ENCODE data around the gene RPE. TPM values are rescaled to one million over a fixed set of nuclear protein-coding genes. Genes with fewer than 3 reads are reported as not detected.

Gene RPE
- total RNA-seq (10 to 100 TPM; 17.5 to 25.8 (median 23.2) TPM), polyA plus RNA-seq (11.0 TPM)
- long read RNA-seq, donor 1, transcript RPE-208 (7 exons, 1,128 nt), result minor isoform, 6 of 60 reads
- long read RNA-seq, donor 1, transcript RPE-202 (6 exons, 2,569 nt), result major isoform, 48 of 60 reads
- long read RNA-seq, donor 1, partial matches to known transcripts, result 1 of 60 reads
- long read RNA-seq, donor 1, other reads (novel, unspliced or antisense), result 2 of 60 reads
- long read RNA-seq, donor 2, transcript RPE-202 (6 exons, 2,569 nt), result major isoform, 11 of 12 reads
- long read RNA-seq, donor 2, partial matches to known transcripts, result 0 of 12 reads
- long read RNA-seq, donor 2, other reads (novel, unspliced or antisense), result 0 of 12 reads
- long read RNA-seq, donor 3, transcript RPE-202 (6 exons, 2,569 nt), result major isoform, 58 of 84 reads
- long read RNA-seq, donor 3, transcript RPE-210 (5 exons, 796 nt), result minor isoform, 7 of 84 reads
- long read RNA-seq, donor 3, partial matches to known transcripts, result 1 of 84 reads
- long read RNA-seq, donor 3, other reads (novel, unspliced or antisense), result 13 of 84 reads
- long read RNA-seq, donor 4, transcript RPE-202 (6 exons, 2,569 nt), result major isoform, 11 of 14 reads
- long read RNA-seq, donor 4, partial matches to known transcripts, result 0 of 14 reads
- long read RNA-seq, donor 4, other reads (novel, unspliced or antisense), result 1 of 14 reads

- intact Hi-C loops (cut with DNase I), result loop anchor here in 1 of 4 donors (10.0 kb wide), 1 partner anchor 172 kb away; the partner anchor contains the start of gene KANSL1L
- DNase-seq, result peak; percentile 98 to 99 (median 99)
- ATAC-seq, result peak; percentile 100
- H3K27me3 ChIP-seq (ENCODE audit: control insufficient read depth, insufficient read depth), result no peaks in the 10 kb centered on the region
- peak within 1 kb of the TSS; percentile 81 for H3K4me3 ChIP-seq (ENCODE audit: low read length)
- H3K27ac ChIP-seq (ENCODE audit: low read length), result peak within 1 kb of the TSS; percentile 71
- H3K9me3 ChIP-seq (ENCODE audit: control insufficient read depth, low read length), result no peaks in the 10 kb centered on the region
- peaks cover 7% of the 10 kb centered on the region for H3K4me1 ChIP-seq (ENCODE audit: control insufficient read depth, insufficient read depth, low read length)
- WGBS, result under 1% methylated on average over 58 of the region's 58 CpGs
These were observed at the start of gene RPE for GRCh38 chr2:210002158-210003157. Gene RPE (plus strand): TSS chr2:210002638. CDS start chr2:210002662, 24 bp downstream.

DNA sequence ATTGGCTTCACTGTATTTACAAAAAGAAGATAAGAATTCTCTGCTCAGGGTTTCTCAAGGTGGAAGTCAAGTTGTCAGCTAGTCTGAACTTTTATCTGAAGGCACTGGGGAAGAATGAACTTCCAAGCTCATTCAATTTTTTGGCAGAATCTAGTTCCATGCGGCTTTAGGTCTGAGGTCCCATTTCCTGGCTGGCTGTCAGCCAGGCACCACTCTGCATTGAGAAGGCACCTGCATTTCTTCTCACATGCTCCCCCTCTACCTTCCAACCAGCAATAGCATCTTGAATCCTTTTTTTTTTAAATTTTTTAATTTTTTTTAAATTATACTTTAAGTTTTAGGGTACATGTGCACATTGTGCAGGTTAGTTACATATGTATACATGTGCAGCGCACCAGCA, 46.2 kb upstream of the RPE start:
- no peak for ATAC-seq
- Histone ChIP-seq H3K4me3 (ENCODE audit: low read length) (no peak overlapping the region), H3K4me1 (ENCODE audit: control insufficient read depth, insufficient read depth, low read length) (no peaks in the 10 kb centered on the region), H3K27me3 (ENCODE audit: control insufficient read depth, insufficient read depth) (no peaks in the 10 kb centered on the region), H3K9me3 (ENCODE audit: control insufficient read depth, low read length) (no peaks in the 10 kb centered on the region), H3K27ac (ENCODE audit: low read length) (no peak overlapping the region)
- intact Hi-C loops (cut with DNase I), result loop anchor here in 2 of 4 donors (10.0 kb wide), 1 partner anchor 621 kb away; no protein-coding TSS in a partner anchor
- DNase-seq, result peak in 1 of 3 donors; percentile 11
- WGBS, result 76% methylated on average over 2 of the region's 2 CpGs

- DNase-seq (no peak), ATAC-seq (no peak)
- intact Hi-C loops (cut with DNase I), result loop anchor here in 2 of 4 donors (10.0 kb wide), 1 partner anchor 623 kb away; no protein-coding TSS in a partner anchor
- Histone ChIP-seq H3K9me3 (ENCODE audit: control insufficient read depth, low read length) (no peaks in the 10 kb centered on the region), H3K27ac (ENCODE audit: low read length) (no peak overlapping the region), H3K4me1 (ENCODE audit: control insufficient read depth, insufficient read depth, low read length) (no peaks in the 10 kb centered on the region), H3K27me3 (ENCODE audit: control insufficient read depth, insufficient read depth) (no peaks in the 10 kb centered on the region), H3K4me3 (ENCODE audit: low read length) (no peak overlapping the region)
- 89% methylated on average over 2 of the region's 2 CpGs for WGBS
These were observed 44.4 kb upstream of the RPE start for GRCh38 chr2:209958016-209958415.

DNA sequence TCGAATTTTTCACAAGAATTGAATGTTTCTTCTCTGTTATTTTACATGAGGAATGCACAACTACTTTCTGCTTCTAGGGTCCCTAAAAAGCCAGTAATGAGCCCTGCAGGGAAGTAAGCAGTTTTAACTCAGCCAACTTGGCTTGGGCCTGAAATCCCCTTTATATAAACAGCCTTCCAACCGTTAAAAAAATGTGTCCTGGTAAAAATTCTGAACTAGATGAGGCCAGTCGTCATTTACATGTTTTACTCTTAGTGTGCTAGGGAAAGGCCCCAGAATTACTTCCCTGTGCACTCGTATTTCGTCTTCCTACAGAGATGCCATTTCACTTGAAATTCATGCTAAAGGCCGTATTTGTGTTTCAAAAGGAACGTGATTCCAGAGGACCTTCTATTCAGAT, 42.4 kb upstream of the RPE start:
- intact Hi-C loops (cut with DNase I), result loop anchor here in 1 of 4 donors (2.0 kb wide), 1 partner anchor 625 kb away; no protein-coding TSS in a partner anchor
- ATAC-seq (no peak), DNase-seq (no peak)
- no peaks in the 10 kb centered on the region for H3K27me3 ChIP-seq (ENCODE audit: control insufficient read depth, insufficient read depth)
- H3K4me1 ChIP-seq (ENCODE audit: control insufficient read depth, insufficient read depth, low read length), result no peaks in the 10 kb centered on the region
- WGBS, result 57% methylated on average over 7 of the region's 7 CpGs
- H3K4me3 ChIP-seq (ENCODE audit: low read length), result no peak overlapping the region
- H3K27ac ChIP-seq (ENCODE audit: low read length), result no peak overlapping the region
- no peaks in the 10 kb centered on the region for H3K9me3 ChIP-seq (ENCODE audit: control insufficient read depth, low read length)

DNA sequence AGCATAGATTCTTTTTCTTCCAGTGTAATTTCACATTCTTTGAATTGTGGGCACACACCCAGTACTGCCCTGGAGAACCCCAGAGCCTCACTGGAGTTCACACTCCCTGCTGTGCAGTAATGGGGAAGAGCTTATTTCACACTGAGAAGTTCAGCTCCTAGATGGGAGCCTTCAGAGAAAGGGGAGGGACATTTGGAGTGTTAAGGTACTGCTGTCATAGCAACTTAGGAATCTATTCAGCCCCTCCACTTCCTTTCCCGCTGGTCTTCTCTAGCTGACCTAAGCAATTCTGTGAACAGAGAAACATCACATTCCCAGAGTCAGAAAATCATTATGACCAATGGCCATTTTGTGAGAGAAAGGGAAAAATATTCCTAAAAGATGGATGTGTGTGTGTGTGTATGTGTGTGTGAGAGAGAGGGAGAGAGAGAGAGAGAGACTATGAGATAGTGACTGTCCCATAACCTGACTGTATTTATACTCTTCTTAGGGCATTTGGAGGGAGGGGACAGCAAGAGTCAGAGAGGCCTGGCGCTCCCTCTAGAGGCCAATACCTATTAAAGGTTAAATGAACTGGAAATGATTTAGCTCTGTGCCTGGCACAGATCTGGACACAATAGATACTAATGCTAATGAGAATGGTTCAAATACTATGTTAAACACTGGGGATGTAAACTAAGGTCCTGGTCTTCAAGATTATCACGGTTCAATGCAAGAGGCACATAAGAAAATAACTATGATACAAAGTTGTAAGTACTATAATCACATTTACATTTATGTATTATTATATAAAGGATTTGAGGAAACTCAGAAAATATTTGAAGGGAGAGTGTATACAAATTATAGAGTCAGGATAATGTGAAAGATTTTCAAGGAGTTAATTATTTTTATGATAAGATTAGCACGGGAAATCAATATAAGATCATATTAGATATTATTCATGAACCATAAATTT, 41.5 kb upstream of the RPE start:
- Histone ChIP-seq H3K4me1 (ENCODE audit: control insufficient read depth, insufficient read depth, low read length) (no peaks in the 10 kb centered on the region), H3K4me3 (ENCODE audit: low read length) (no peak overlapping the region), H3K27me3 (ENCODE audit: control insufficient read depth, insufficient read depth) (no peaks in the 10 kb centered on the region), H3K27ac (ENCODE audit: low read length) (no peak overlapping the region), H3K9me3 (ENCODE audit: control insufficient read depth, low read length) (no peaks in the 10 kb centered on the region)
- 25% methylated on average over 4 of the region's 4 CpGs for WGBS
- DNase-seq, result peak in 2 of 3 donors; percentile 35 to 67
- peak; percentile 71 to 75 for ATAC-seq
- intact Hi-C loops (cut with DNase I), result loop anchor here in 1 of 4 donors (2.0 kb wide), 1 partner anchor 626 kb away; no protein-coding TSS in a partner anchor

DNA sequence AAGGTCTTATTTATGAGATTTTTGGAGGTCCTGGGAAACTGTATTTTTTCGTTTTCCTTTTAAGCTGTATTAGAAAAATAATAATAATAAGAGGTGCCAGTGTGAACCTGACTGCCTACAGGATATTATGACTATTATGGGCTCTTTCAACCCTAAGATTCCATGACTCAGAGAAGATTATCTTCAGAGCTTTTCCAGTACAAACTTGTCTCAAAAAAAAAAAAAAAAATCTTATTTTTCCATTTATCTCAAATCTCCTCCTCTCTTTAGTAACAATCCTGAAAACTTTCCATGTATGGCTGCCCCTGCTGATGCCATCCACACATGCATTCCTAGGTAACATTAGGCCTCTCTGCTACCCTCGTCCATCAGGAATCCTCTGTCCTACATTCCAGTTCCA, 36.7 kb upstream of the RPE start:
- WGBS, result 77% methylated on average over 2 of the region's 2 CpGs
- DNase-seq (no peak), ATAC-seq (no peak)
- Histone ChIP-seq H3K9me3 (ENCODE audit: control insufficient read depth, low read length) (no peaks in the 10 kb centered on the region), H3K4me3 (ENCODE audit: low read length) (no peak overlapping the region), H3K4me1 (ENCODE audit: control insufficient read depth, insufficient read depth, low read length) (no peaks in the 10 kb centered on the region), H3K27me3 (ENCODE audit: control insufficient read depth, insufficient read depth) (peaks cover 2% of the 10 kb centered on the region), H3K27ac (ENCODE audit: low read length) (no peak overlapping the region)
- intact Hi-C loops (cut with DNase I), result no loop called here

DNA sequence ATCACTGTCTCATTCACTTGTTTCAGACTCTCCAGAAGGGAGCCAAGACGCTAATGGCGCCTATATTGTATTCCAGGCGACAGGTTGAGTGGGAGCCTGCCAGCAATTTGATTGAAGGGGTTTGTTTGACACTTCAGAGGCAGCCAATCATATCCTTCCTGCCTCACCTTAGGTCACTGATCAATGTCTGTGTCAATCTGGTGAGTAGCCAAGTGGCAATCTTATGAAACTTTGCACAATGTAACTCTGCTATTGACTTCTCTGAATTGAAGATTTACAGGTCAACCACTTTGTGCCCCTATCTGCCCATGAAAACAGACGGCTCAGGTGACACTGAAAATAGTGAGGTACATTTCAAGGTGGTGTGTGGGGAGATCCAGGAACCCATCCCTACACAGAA, 32.7 kb upstream of the RPE start:
- ATAC-seq, result no peak
- no peaks in the 10 kb centered on the region for H3K9me3 ChIP-seq (ENCODE audit: control insufficient read depth, low read length)
- H3K27ac ChIP-seq (ENCODE audit: low read length), result no peak overlapping the region
- no peaks in the 10 kb centered on the region for H3K4me1 ChIP-seq (ENCODE audit: control insufficient read depth, insufficient read depth, low read length)
- peaks cover 2% of the 10 kb centered on the region for H3K27me3 ChIP-seq (ENCODE audit: control insufficient read depth, insufficient read depth)
- H3K4me3 ChIP-seq (ENCODE audit: low read length), result no peak overlapping the region
- no peak for DNase-seq
- intact Hi-C loops (cut with DNase I), result no loop called here
- 88% methylated on average over 4 of the region's 4 CpGs for WGBS

DNA sequence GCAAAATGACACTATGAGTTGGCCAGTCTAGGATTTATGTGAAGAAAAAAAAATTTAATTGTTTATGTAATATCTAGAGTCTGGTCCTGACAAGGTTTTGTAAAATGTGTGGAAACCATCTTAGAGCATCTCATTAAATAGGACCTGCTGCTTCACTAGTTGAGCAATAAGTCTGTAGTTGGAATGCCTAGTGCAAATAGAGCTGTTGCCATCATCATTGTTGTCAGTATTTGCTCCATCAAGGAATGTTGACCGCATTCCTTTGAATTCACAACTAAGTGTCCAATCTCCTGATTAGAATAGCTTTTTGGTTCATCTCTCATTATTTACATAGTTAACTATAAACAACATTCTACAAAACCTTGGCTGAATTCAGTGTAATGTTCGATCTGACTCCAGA, 32.2 kb upstream of the RPE start:
- no peak for ATAC-seq
- Histone ChIP-seq H3K4me3 (ENCODE audit: low read length) (no peak overlapping the region), H3K27me3 (ENCODE audit: control insufficient read depth, insufficient read depth) (peaks cover 2% of the 10 kb centered on the region), H3K27ac (ENCODE audit: low read length) (no peak overlapping the region), H3K4me1 (ENCODE audit: control insufficient read depth, insufficient read depth, low read length) (no peaks in the 10 kb centered on the region), H3K9me3 (ENCODE audit: control insufficient read depth, low read length) (no peaks in the 10 kb centered on the region)
- 96% methylated on average over 2 of the region's 2 CpGs for WGBS
- intact Hi-C loops (cut with DNase I), result no loop called here
- DNase-seq, result no peak

- H3K4me3 ChIP-seq (ENCODE audit: low read length), result no peak overlapping the region
- no peaks in the 10 kb centered on the region for H3K9me3 ChIP-seq (ENCODE audit: control insufficient read depth, low read length)
- ATAC-seq (no peak), DNase-seq (no peak)
- H3K27me3 ChIP-seq (ENCODE audit: control insufficient read depth, insufficient read depth), result peaks cover 2% of the 10 kb centered on the region
- no peak overlapping the region for H3K27ac ChIP-seq (ENCODE audit: low read length)
- intact Hi-C loops (cut with DNase I), result no loop called here
- no peaks in the 10 kb centered on the region for H3K4me1 ChIP-seq (ENCODE audit: control insufficient read depth, insufficient read depth, low read length)
- 67% methylated on average over 4 of the region's 4 CpGs for WGBS
These were observed 31.7 kb upstream of the RPE start for GRCh38 chr2:209970711-209971110.

Data from right cardiac atrium (tissue), 5 donors.